Measurements from ENCODE around the gene ESPL1. TPM values are rescaled to one million over a fixed set of nuclear protein-coding genes. Genes with fewer than 3 reads are reported as not detected.

Gene ESPL1
- polyA plus RNA-seq (2013, experiment 1 of 2), result 14.2 TPM
- polyA plus RNA-seq (2013, experiment 2 of 2), result 14.1 TPM

GRCh38 chr12:53267999-53268629 is at the start of gene ESPL1:
Gene ESPL1 (plus strand): TSS chr12:53268299. CDS start chr12:53268767, 468 bp downstream.
- H3K79me1 ChIP-seq (ENCODE audit: low read depth, low read length), result peaks cover 7% of the 10 kb centered on the region
- no peak within 1 kb of the TSS for H3K4ac ChIP-seq (ENCODE audit: low read length)
- peaks cover 10 to 13% of the 10 kb centered on the region in 2 donors for H3K4me1 ChIP-seq (ENCODE audit: control insufficient read depth in 2 of 2, insufficient read depth in 1 of 2, low read depth in 1 of 2, low read length in 2 of 2)
- H3K14ac ChIP-seq (ENCODE audit: low read length), result peak within 1 kb of the TSS; percentile 77
- peak within 1 kb of the TSS; percentile 96 for H2AFZ ChIP-seq (ENCODE audit: low read length)
- H2BK15ac ChIP-seq (ENCODE audit: low read length), result no peak within 1 kb of the TSS
- no peak within 1 kb of the TSS for H2BK12ac ChIP-seq (ENCODE audit: low read length)
- peak within 1 kb of the TSS; percentile 67 for H3K4me2 ChIP-seq (ENCODE audit: insufficient read depth, low read length, poor library complexity, severe bottlenecking)
- no peak within 1 kb of the TSS for H3K27ac ChIP-seq (replicated peaks; ENCODE audit: low read length)
- H4K8ac ChIP-seq (ENCODE audit: low read depth, low read length), result no peak within 1 kb of the TSS
- H2BK5ac ChIP-seq (ENCODE audit: low read length), result peak within 1 kb of the TSS; percentile 50
- peak within 1 kb of the TSS; percentile 97 for H3K9ac ChIP-seq (ENCODE audit: low read depth, low read length, poor library complexity)
- no CpG with 5 or more reads among the region's 58 CpGs for WGBS, 2 donors (ENCODE audit: extremely low coverage in 2 of 2, insufficient read length in 2 of 2, insufficient replicate concordance in 1 of 2)
- DNase-seq (ENCODE audit: low spot score), result peak; percentile 83
- H3K9me3 ChIP-seq (replicated peaks in 1 of 2; ENCODE audit: control insufficient read depth in 2 of 2, insufficient read depth in 1 of 2, low read depth in 1 of 2, low read length in 2 of 2), result no peaks in the 10 kb centered on the region
- H2AK5ac ChIP-seq (ENCODE audit: low read depth, low read length), result no peak within 1 kb of the TSS
- peak within 1 kb of the TSS; percentile 76 for H3K18ac ChIP-seq (ENCODE audit: low read length)
- H2BK120ac ChIP-seq (ENCODE audit: low read depth, low read length), result no peak within 1 kb of the TSS
- H3K23ac ChIP-seq (ENCODE audit: low read depth, low read length, poor library complexity), result no peak within 1 kb of the TSS
- peak within 1 kb of the TSS; percentile 90 to 98 for H3K4me3 ChIP-seq (ENCODE audit: low read length in 2 of 2)
- H3K27me3 ChIP-seq (ENCODE audit: control insufficient read depth in 3 of 3, insufficient read depth in 3 of 3, low read depth in 1 of 3, low read length in 3 of 3), result no peaks in the 10 kb centered on the region
- no peak within 1 kb of the TSS for H4K91ac ChIP-seq (ENCODE audit: low read depth, low read length, poor library complexity)
- H3K36me3 ChIP-seq (replicated peaks in 1 of 2; ENCODE audit: control insufficient read depth in 2 of 2, insufficient read depth in 2 of 2, low read length in 2 of 2), result peaks cover 27 to 40% of the 10 kb centered on the region in 2 donors

GRCh38 chr12:53218551-53219291 is 49.4 kb upstream of the ESPL1 start:
- Histone ChIP-seq H3K9me3 (replicated peaks in 1 of 2; ENCODE audit: control insufficient read depth in 2 of 2, insufficient read depth in 1 of 2, low read depth in 1 of 2, low read length in 2 of 2) (no peaks in the 10 kb centered on the region), H3K27me3 (ENCODE audit: control insufficient read depth in 3 of 3, insufficient read depth in 3 of 3, low read depth in 1 of 3, low read length in 3 of 3) (peaks cover 4 to 39% (median 21%) of the 10 kb centered on the region in 3 experiments), H3K9ac (ENCODE audit: low read depth, low read length, poor library complexity) (peak overlapping the region; percentile 85), H3K27ac (replicated peaks; ENCODE audit: low read length) (no peak overlapping the region), H4K91ac (ENCODE audit: low read depth, low read length, poor library complexity) (no peak overlapping the region), H3K14ac (ENCODE audit: low read length) (no peak overlapping the region), H2AFZ (ENCODE audit: low read length) (no peak overlapping the region), H3K4ac (ENCODE audit: low read length) (no peak overlapping the region), H3K36me3 (replicated peaks in 1 of 2; ENCODE audit: control insufficient read depth in 2 of 2, insufficient read depth in 2 of 2, low read length in 2 of 2) (no peaks in the 10 kb centered on the region), H2BK12ac (ENCODE audit: low read length) (no peak overlapping the region), H3K23ac (ENCODE audit: low read depth, low read length, poor library complexity) (no peak overlapping the region), H2AK5ac (ENCODE audit: low read depth, low read length) (peak overlapping the region; percentile 41), H3K79me1 (ENCODE audit: low read depth, low read length) (no peaks in the 10 kb centered on the region), H2BK15ac (ENCODE audit: low read length) (peak overlapping the region; percentile 91), H3K4me2 (ENCODE audit: insufficient read depth, low read length, poor library complexity, severe bottlenecking) (peak overlapping the region; percentile 92), H2BK120ac (ENCODE audit: low read depth, low read length) (no peak overlapping the region), H3K4me1 (ENCODE audit: control insufficient read depth in 2 of 2, insufficient read depth in 1 of 2, low read depth in 1 of 2, low read length in 2 of 2) (peaks cover 38 to 39% of the 10 kb centered on the region in 2 donors), H2BK5ac (ENCODE audit: low read length) (no peak overlapping the region), H3K18ac (ENCODE audit: low read length) (no peak overlapping the region), H4K8ac (ENCODE audit: low read depth, low read length) (no peak overlapping the region), H3K4me3 (ENCODE audit: low read length in 2 of 2) (no peak overlapping the region)
- no peak for DNase-seq (ENCODE audit: low spot score)
- no CpG with 5 or more reads among the region's 30 CpGs for WGBS, 2 donors (ENCODE audit: extremely low coverage in 2 of 2, insufficient read length in 2 of 2, insufficient replicate concordance in 1 of 2)

- Histone ChIP-seq H3K4me2 (ENCODE audit: insufficient read depth, low read length, poor library complexity, severe bottlenecking) (peak overlapping the region; percentile 92), H3K14ac (ENCODE audit: low read length) (peak overlapping the region; percentile 14), H3K4me3 (ENCODE audit: low read length in 2 of 2) (peak overlapping the region; percentile 44 to 75), H3K4ac (ENCODE audit: low read length) (no peak overlapping the region), H3K36me3 (replicated peaks in 1 of 2; ENCODE audit: control insufficient read depth in 2 of 2, insufficient read depth in 2 of 2, low read length in 2 of 2) (no peaks in the 10 kb centered on the region), H2BK120ac (ENCODE audit: low read depth, low read length) (peak overlapping the region; percentile 44), H4K91ac (ENCODE audit: low read depth, low read length, poor library complexity) (no peak overlapping the region), H3K9ac (ENCODE audit: low read depth, low read length, poor library complexity) (peak overlapping the region; percentile 85), H2BK12ac (ENCODE audit: low read length) (no peak overlapping the region), H3K18ac (ENCODE audit: low read length) (peak overlapping the region; percentile 91), H3K27me3 (ENCODE audit: control insufficient read depth in 3 of 3, insufficient read depth in 3 of 3, low read depth in 1 of 3, low read length in 3 of 3) (peaks cover 4 to 39% (median 21%) of the 10 kb centered on the region in 3 experiments), H3K4me1 (ENCODE audit: control insufficient read depth in 2 of 2, insufficient read depth in 1 of 2, low read depth in 1 of 2, low read length in 2 of 2) (peaks cover 45 to 46% of the 10 kb centered on the region in 2 donors), H2AFZ (ENCODE audit: low read length) (peak overlapping the region; percentile 88), H3K79me1 (ENCODE audit: low read depth, low read length) (no peaks in the 10 kb centered on the region), H2BK5ac (ENCODE audit: low read length) (no peak overlapping the region), H2AK5ac (ENCODE audit: low read depth, low read length) (peak overlapping the region; percentile 41), H3K23ac (ENCODE audit: low read depth, low read length, poor library complexity) (peak overlapping the region; percentile 89), H4K8ac (ENCODE audit: low read depth, low read length) (no peak overlapping the region), H3K27ac (replicated peaks; ENCODE audit: low read length) (no peak overlapping the region), H2BK15ac (ENCODE audit: low read length) (peak overlapping the region; percentile 91), H3K9me3 (replicated peaks in 1 of 2; ENCODE audit: control insufficient read depth in 2 of 2, insufficient read depth in 1 of 2, low read depth in 1 of 2, low read length in 2 of 2) (no peaks in the 10 kb centered on the region)
- no peak for DNase-seq (ENCODE audit: low spot score)
- WGBS, 2 donors (ENCODE audit: extremely low coverage in 2 of 2, insufficient read length in 2 of 2, insufficient replicate concordance in 1 of 2), result no CpG with 5 or more reads among the region's 27 CpGs
Observed at GRCh38 chr12:53219292-53219955, 48.7 kb upstream of the ESPL1 start.

Measured in neuronal stem cell (in vitro differentiated cells).